Upper lobe of left lung (tissue), 6 donors: ENCODE data around the gene GINS2. TPM values are rescaled to one million over a fixed set of nuclear protein-coding genes. Genes with fewer than 3 reads are reported as not detected.

Experiments
- ATAC-seq, 2 donors: fragments of 200-7000 bp; cut with Tn5 transposase; one replicate each; pipeline ENCODE4 v1.9.1; 2022; ENCODE audit warnings: mild to moderate bottlenecking in 2 of 2, moderate library complexity in 2 of 2; ENCODE audit not compliant: low FRiP score in 2 of 2
- DNase-seq, 2 donors: peaks; one replicate each; pipeline ENCODE4 v3.0.0-alpha.2; 2019 to 2020
- H3K27ac ChIP-seq, 4 donors: fragments of 200-600 bp; sonication (generic); one replicate each; pipeline ENCODE4 v1.5.1; 2016 to 2019
- H3K27me3 ChIP-seq, 4 donors: fragments of 200-600 bp; sonication (generic); one replicate each; pipeline ENCODE4 v1.5.1; 2017 to 2019
- H3K36me3 ChIP-seq, 4 donors: fragments of 200-600 bp; sonication (generic); one replicate each; pipeline ENCODE4 v1.5.1; 2016 to 2019
- H3K4me1 ChIP-seq, 4 donors: fragments of 200-600 bp; sonication (generic); one replicate each; pipeline ENCODE4 v1.5.1; 2018 to 2019
- H3K4me3 ChIP-seq, 4 donors: fragments of 200-600 bp; sonication (generic); one replicate each; pipeline ENCODE4 v1.5.1; 2017 to 2019; ENCODE audit warnings: mild to moderate bottlenecking in 2 of 4, moderate library complexity in 1 of 4
- H3K9me3 ChIP-seq, 4 donors: fragments of 200-600 bp; sonication (generic); one replicate each; pipeline ENCODE4 v1.5.1; 2018 to 2019
- CTCF ChIP-seq, 6 experiments: fragments of 450-650 bp in 4 of 6; fragments of 200-600 bp in 2 of 6; sonication (generic) in 2 of 6; IDR thresholded peaks; one replicate each; pipeline ENCODE4 v1.5.1; 2016 to 2019; ENCODE audit warnings: antibody characterized with exemption in 6 of 6
- EP300 ChIP-seq, 4 donors: sonication (generic); formaldehyde crosslinking; IDR thresholded peaks; one replicate each; pipeline ENCODE4 v1.5.1; 2017; ENCODE audit warnings: antibody characterized with exemption in 4 of 4, control low read depth in 2 of 4
- POLR2A ChIP-seq, 4 donors: fragments of 450-650 bp; IDR thresholded peaks; one replicate each; pipeline ENCODE4 v1.5.1; 2016 to 2017; ENCODE audit warnings: antibody characterized with exemption in 4 of 4, mild to moderate bottlenecking in 2 of 4
- POLR2AphosphoS5 ChIP-seq, 2 donors: sonication (generic); formaldehyde crosslinking; IDR thresholded peaks; one replicate each; pipeline ENCODE4 v1.5.1; 2017; ENCODE audit warnings: antibody characterized with exemption in 2 of 2
- whole genome bisulfite sequencing, 2 donors: methylation state at CpG; one replicate each; pipeline ENCODE4 v1.1.5; 2017 to 2018; 5-methylcytosine and 5-hydroxymethylcytosine counted together
- total RNA-seq, 6 donors: library from RNA; depleted of rRNA in 4 of 6; stranded (reverse); fragments of >200 nt in 4 of 6; gene quantifications; one replicate each; pipeline versions ENCODE4 v1.1.0 to v1.2.1, GENCODE V29; 2016 to 2021
- donor health status: DM: no; HTN: no; CAD: no; lungs with moderate emphysema.
- donor health status: DM: no; HTN: yes; CAD: no; lungs with severe emphysema.

Gene GINS2
- total RNA-seq, 6 donors from 2014 or later = 0.39 to 0.91 (median 0.75) TPM; not detected in 2

DNA sequence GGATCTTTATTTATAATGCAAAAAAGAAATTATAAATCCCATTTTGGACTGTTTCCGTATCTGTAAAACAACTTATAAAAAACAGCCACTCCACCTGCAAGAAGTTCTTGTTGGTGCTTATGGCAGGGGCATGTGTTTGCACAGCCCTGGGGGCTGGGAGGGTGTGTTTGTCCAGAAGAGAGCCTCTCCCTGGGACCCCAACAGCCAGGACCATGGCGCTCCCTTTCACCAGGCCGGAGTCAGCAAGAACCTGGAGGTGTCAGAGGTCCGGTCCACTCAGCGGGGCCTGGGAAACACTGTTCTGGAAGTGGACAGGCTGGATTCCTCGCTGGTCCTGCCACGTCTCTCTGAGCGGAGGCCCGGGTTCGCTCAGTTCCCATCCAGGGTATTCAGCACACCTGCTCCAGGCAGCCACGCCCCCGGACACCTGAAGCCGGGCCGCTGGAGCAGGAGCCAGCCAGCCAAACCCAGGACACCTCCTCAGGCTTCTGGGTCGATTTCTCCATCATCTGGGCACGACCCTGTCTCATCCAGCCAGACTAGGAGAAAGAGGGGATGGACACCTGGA, 18.9 kb upstream of the GINS2 start:
- Histone ChIP-seq H3K9me3 (peaks cover 0 to 8% (median 2%) of the 10 kb centered on the region in 4 donors), H3K4me3 (no peak overlapping the region), H3K27me3 (no peaks in the 10 kb centered on the region), H3K36me3 (no peaks in the 10 kb centered on the region), H3K4me1 (no peaks in the 10 kb centered on the region), H3K27ac (no peak overlapping the region)
- TF ChIP-seq EP300 (IDR thresholded peaks at IDR 0.05) (no peak), POLR2AphosphoS5 (IDR thresholded peaks at IDR 0.05) (no peak), CTCF (IDR thresholded peaks at IDR 0.05) (no peak)
- no peak for ATAC-seq
- 63 to 75% methylated on average over 4 to 16 of the region's 16 CpGs for WGBS, 2 donors
- DNase-seq = peak in 1 of 2 donors; percentile 38

- Histone ChIP-seq H3K27ac (no peak overlapping the region), H3K9me3 (no peaks in the 10 kb centered on the region), H3K36me3 (no peaks in the 10 kb centered on the region), H3K4me3 (no peak overlapping the region), H3K27me3 (no peaks in the 10 kb centered on the region), H3K4me1 (no peaks in the 10 kb centered on the region)
- DNase-seq = no peak
- TF ChIP-seq EP300 (IDR thresholded peaks at IDR 0.05) (no peak), POLR2AphosphoS5 (IDR thresholded peaks at IDR 0.05) (no peak), POLR2A (IDR thresholded peaks at IDR 0.05) (no peak), CTCF (IDR thresholded peaks at IDR 0.05) (no peak)
- ATAC-seq = no peak
- WGBS, 2 donors = 86 to 92% methylated on average over 6 to 11 of the region's 11 CpGs
Measured at GRCh38 chr16:85706449-85707034, 17.8 kb upstream of the GINS2 start.

GRCh38 chr16:85704900-85705846, 16.4 kb upstream of the GINS2 start:
- Histone ChIP-seq H3K4me1 (no peaks in the 10 kb centered on the region), H3K27me3 (no peaks in the 10 kb centered on the region), H3K4me3 (no peak overlapping the region), H3K9me3 (no peaks in the 10 kb centered on the region), H3K36me3 (no peaks in the 10 kb centered on the region), H3K27ac (no peak overlapping the region)
- TF ChIP-seq POLR2AphosphoS5 (IDR thresholded peaks at IDR 0.05) (no peak), CTCF (IDR thresholded peaks at IDR 0.05) (no peak), POLR2A (IDR thresholded peaks at IDR 0.05) (no peak), EP300 (IDR thresholded peaks at IDR 0.05) (no peak)
- ATAC-seq = no peak
- no peak for DNase-seq
- 87 to 91% methylated on average over 13 to 16 of the region's 20 CpGs for WGBS, 2 donors

DNA sequence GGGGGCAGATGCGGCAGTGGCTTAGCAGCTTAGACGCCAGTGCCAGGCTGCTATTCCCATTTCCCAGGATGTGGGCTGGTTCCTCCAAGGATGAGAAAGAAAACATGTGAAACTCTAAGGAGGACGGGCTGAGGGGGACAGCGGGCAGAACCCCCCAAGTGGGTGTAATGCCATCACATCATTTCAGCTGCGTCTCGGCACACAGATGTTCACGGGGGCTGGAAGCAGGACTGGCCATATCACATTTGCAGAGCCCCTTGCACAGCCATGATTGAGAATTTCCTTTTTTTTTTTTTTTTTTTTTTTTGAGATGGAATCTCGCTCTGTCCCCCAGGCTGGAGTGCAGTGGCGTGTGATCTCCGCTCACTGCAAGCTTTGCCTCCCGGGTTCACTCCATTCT, 15.3 kb upstream of the GINS2 start:
- ATAC-seq (no peak), DNase-seq (no peak)
- Histone ChIP-seq H3K4me1 (no peaks in the 10 kb centered on the region), H3K36me3 (no peaks in the 10 kb centered on the region), H3K27me3 (no peaks in the 10 kb centered on the region), H3K27ac (no peak overlapping the region), H3K4me3 (no peak overlapping the region), H3K9me3 (no peaks in the 10 kb centered on the region)
- WGBS, 2 donors = 92 to 94% methylated on average over 11 of the region's 11 CpGs
- TF ChIP-seq POLR2A (IDR thresholded peaks at IDR 0.05) (no peak), POLR2AphosphoS5 (IDR thresholded peaks at IDR 0.05) (no peak), EP300 (IDR thresholded peaks at IDR 0.05) (no peak), CTCF (IDR thresholded peaks at IDR 0.05) (no peak)
